NT2/D1 (cell line): ENCODE results near the gene ATAD3C.

Experiments used
- SUZ12 ChIP-seq: IDR thresholded peaks from 2 replicates; pipeline ENCODE4 v1.6.1; 2011; ENCODE audit not compliant: insufficient read length, insufficient read depth; ENCODE audit errors: extremely low read depth
- YY1 ChIP-seq: IDR thresholded peaks from 2 replicates; pipeline ENCODE4 v1.6.1; 2011; ENCODE audit not compliant: insufficient read length, insufficient read depth
- ZNF274 ChIP-seq: IDR thresholded peaks from 2 replicates; pipeline ENCODE4 v1.6.1; 2011; ENCODE audit warnings: mild to moderate bottlenecking, low read depth, low read length

DNA sequence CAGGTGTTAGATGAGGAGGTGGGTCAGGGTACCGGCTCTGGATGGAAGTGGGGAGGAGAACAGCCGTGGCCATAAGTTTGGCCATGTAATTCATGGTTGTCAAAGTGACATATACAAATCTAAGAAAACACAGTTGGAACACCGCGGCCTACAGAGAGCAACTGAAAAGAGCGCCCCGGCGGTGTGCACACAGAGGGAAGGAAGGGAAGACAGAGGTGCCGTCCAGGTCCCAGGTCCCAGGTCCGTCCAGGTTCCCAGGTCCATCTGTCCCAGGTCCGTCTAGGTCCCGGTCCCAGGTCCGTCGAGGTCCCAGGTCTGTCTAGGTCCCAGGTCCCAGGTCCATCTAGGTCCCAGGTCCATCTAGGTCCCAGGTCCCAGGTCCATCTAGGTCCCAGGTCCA, 37.9 kb upstream of the ATAD3C start:
- TF ChIP-seq ZNF274 (no peak), YY1 (no peak), SUZ12 (no peak)
